NCI-H2196 treated with DMSO at 0.1 percent for 48 hours (cell line): ENCODE results near the gene RPTOR.
A peak's percentile ranks its signal among the peaks of the same experiment; 100 is the strongest.
"Not testable (repeated sequence)": the region's sequence is repeated elsewhere in the genome, so short reads cannot be mapped to it uniquely, and the experiment has no call there.

Experiments
- DNase-seq: peaks from one replicate; lab custom pipeline; 2025; ENCODE audit not compliant: unreplicated experiment; lab: John Stamatoyannopoulos, UW

RPTOR gene

DNA sequence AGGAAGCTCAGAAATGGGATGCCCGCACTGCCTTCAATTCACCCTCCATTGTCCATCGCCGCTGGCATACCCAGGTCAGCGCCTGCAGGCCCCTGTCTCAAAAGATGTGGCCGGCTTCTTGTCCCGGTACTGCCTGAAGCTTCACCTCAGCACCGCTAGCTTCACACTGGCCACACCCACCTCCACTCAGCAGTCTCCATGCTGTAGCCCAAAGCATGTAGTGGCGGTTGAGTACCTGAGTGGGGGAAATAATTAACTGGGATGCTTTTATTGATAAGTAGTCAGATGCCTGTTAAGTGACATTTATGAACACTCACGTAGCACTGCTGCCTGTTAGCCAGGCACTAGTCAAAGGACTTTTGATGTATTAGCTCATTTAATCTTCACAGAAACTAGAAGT lies 143.2 kb downstream of the RPTOR start:
- DNase-seq: no peak

DNA sequence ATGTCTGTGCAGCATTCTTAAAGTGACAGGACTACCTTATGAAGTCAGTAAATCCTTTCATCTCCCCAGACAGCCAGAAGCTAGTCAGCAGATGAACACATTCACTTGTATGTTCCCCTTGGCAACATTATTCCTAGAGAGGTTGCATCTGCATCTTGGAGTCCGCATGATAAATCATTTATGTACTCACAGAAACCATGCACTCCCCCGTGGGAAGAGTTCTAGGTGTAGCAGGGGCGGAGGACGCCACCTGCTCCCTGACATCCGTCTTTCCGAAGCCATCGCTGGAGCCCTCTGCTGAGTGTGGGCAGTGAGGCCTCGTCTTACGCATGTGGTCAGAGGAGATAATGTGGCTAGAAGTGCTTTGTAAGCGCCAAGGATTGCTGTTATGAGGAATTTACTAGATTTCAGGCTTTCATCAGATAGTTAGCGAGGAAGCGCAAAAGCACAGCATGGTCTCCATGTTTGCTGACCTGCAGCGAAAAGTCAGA lies 144.5 kb downstream of the RPTOR start:
- DNase-seq: no peak

DNA sequence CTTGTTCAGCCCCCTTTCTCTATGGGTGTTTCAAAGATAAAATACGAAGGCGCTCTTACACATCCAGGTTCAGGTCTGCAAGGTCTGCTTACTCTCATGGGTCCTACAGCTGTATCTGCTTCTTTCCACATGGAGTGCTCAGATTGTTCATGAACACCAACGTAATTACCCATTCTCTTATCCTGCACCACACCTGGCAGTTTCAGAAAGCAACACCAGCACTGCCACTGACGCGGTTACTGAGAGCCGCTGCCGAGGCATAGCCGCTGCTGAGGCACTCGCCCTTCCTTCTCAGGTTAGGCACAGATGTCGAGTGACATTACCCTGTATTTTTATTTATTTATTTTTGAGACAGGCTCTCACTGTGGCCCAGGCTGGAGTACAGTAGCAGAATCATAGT lies 147.1 kb downstream of the RPTOR start:
- no peak for DNase-seq

DNA sequence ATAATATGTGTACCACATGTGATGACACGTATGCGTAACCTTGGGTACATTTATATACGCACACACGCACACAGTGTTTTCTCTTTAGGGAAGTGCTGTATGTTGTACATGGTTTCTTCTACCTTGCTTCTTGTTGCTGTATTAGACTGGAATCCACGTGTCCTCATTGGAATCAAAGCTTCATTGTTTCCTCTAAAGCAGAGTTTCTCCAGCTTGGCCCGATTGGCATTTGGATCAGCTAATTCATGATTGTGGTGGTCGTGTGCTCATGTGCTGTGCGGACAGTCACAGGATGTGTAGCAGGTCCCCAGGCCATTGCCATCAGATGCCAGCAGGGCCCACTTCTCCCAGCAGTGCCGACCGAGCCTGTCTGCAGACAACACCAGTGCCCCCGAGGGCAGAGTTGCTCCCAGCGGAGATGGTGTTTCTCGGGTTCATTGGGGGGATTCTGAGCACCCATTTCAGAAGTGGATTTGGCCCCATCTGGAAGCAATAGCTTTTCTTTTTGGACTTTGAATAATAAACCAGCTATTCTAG lies 148.4 kb downstream of the RPTOR start:
- no peak for DNase-seq

- DNase-seq: no peak
These were observed 148.9 kb downstream of the RPTOR start for GRCh38 chr17:80693511-80693910.

GRCh38 chr17:80694085-80694991 lies 149.7 kb downstream of the RPTOR start:
- peak; percentile 83 for DNase-seq

DNA sequence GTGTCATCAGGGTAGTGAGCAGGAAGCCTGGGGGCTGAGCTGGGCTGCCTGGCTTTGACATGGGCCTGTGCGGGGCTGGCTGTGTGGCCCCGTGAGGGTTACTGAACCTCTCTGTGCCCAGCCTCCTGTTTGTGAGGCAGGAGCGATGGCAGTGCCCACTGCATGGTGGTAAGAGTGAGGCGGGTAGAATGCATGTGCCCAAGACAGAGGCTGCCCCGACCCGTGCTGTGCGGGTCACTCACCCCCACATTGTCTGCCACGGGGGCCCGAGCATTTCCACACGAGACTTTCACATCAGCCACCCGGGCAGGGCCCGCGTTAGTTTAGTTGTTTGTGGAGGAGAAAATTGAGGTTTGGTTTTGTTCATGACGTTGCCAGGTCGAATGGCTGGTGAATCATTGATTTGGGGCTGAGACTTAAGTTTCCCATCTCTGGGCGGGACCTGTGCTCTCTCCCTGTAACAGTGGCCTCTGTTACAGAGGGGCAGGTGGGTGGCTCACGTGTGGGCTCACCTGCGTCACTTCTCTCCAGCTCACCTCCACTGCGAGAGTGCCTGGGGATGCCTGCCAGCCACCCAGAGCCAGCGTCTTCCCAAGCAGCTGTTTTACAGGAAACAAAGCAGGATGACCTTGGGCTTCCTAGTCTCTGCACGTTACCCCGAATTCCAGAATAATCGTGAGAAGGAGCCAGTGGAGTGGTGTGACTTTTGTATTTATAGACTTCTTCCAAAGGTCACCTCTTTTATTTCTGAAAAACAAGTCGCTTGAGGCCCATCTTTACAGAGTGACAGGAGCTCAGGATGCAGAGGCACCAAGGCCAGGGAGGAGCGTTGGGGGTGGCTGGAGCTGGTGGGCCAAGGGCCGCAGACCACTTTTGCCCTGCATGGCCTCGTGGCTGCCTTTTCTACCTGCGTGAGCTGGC lies 150.6 kb downstream of the RPTOR start:
- DNase-seq: no peak

DNA sequence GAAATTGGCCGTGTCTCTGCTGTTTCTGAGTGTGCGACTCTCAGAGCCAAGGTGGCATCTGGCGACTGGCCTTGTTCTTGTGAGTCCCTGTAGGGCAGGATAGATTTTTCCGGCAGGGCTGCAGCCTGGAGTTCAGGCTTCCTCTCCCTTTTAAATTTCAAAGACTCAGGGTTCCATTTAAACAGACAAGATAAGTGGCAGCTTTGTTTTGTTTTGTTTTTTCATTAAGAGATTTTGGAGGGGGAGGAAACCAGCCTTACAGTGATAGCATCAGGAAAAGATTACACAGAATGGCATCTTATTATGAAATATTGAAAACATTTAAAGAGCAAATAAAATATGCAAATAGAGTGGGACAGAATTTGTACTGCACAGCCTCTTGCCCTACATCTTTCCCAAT lies 151.3 kb downstream of the RPTOR start:
- DNase-seq: no peak

DNA sequence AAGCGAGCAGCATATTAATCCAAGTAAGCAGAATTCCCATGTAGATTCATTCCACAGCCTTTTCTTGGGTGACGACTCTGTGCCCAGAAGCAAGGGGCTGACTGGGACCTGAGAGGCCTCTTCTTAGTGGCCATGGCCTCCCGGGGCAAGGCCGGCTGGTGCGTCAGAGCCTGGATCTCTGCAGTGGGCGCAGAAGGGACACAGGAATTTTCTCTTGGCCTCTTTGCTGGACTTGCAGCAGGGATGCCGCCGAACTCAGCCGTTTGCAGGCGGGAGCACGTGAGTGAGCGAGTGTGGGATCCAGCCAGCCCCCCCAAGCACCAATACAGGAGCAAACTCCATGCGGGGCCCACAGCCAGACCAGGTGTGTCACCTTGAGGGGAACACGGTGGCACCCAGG lies 151.8 kb downstream of the RPTOR start:
- DNase-seq: no peak

- DNase-seq: no peak
These were observed 152.3 kb downstream of the RPTOR start for GRCh38 chr17:80696964-80697363.

GRCh38 chr17:80698297-80698696 lies 153.7 kb downstream of the RPTOR start:
- DNase-seq: no peak

GRCh38 chr17:80699205-80699604 lies 154.6 kb downstream of the RPTOR start:
- DNase-seq: not testable (repeated sequence)

DNA sequence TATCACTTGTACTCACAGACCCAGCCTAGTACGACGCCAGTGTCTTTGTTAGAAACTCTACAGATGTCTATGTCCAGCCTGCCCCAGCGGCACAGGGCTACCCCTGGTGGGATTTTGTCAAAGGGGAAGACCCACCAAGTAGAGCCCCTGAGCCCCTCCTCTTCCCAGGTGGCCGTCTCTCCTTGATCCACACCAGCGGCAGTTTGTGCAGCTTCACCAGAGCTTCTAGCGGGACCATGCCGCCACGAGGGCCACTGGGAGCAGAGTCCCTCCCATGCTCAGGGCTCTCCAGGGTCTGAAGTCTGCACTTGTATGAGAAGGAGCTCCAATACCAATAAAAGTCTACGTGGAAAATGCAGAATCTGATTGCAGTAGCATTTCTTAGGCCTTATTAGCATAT lies 157.1 kb downstream of the RPTOR start:
- DNase-seq: no peak

DNA sequence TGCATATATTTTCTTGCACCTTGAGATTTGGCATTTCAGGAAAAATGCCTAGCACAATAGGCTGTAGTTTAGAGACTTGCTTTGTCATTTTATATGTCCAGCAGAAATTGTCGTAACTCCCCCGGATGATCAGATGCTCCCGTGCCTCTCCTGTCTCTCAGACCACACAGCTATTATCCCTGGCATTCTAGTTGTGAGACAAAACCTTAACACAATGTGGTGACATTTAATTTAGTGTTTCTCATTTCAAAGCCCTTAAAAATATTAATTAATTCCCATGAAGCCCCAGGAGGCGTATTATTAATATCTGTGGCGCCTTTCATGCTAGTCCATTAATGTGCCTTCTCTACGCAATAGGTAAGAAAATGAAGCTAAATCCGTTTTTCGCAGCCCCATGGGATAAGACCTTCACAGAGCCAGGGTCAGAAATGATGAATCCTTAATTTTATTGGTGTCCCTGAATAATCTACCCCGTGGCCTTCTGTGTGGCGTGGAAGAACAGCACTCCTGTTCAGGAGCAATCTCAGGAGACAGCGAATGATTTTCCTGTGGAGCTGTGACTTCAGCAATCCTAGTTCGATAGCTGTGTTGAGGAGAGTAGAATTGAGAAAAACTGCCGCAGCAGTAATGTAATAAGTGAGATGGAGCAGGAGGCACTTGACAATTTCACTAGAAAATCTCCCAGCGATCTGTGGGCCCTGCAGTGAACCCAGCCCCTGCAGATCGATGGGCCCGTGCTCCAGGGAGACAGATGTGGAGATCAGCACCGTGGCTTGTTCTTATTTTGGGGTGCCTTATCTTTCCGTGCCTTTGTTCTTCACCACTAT lies 157.9 kb downstream of the RPTOR start:
- DNase-seq: no peak

GRCh38 chr17:80703142-80703478 lies 158.5 kb downstream of the RPTOR start:
- no peak for DNase-seq

- no peak for DNase-seq
These were observed 159.8 kb downstream of the RPTOR start for GRCh38 chr17:80704381-80704819.

DNA sequence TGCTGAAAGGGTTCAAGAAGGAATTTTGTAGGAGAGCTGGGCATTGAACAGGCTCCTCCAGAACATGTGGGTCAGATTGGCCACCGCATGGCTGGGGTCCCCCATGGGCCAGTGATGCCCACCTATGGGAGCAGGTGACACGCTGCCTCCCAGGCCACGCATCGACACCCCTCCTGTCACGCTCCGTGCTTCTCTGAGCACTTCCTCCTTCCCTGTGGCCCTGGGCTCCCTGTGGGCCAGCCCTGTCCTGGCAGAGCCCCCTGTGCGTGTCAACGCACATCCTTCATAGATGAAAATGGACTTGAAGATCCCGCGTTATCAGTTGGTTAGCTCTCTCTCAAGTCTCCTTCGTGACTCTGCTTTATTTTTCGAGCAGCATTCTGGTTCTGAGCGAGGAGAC lies 160.3 kb downstream of the RPTOR start:
- no peak for DNase-seq

DNA sequence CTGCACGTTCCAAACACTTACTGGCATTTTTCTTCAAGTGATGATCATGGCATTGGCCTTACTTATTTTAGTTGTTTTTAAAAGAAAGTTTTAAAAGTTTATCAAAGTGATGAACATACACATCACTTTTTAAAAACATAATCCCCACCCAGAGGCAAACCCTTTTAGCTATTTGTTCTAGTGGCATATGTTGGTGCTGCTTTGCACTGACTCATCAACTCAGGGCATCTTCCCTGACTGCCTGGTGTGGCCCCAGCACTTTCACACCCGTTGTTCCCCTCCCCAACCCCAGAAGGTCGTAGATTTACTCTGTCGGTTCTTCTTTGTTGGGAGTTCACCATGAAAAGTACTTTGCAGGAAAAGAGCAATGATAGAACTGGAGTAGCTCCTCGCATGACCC lies 161.3 kb downstream of the RPTOR start:
- DNase-seq: no peak

DNA sequence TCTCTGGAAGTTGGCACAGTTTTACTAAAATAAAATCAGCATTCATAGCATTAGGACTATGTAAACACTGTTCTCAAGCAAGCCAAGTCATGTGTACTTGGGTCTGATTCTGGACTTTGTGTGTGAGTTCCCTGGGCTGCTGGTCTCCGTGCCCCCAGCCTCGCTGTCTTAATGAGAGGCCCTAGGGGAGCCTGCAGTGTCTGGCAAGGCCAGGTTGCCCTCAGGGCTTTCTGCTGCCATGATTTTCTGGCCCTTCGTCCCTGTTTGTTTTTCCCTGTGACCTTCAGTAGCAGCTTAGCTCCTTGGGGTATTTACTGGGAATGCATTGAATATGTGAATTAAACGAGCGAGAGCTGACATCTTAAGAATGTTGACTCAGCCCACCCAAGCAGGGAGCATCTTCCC lies 161.8 kb downstream of the RPTOR start:
- DNase-seq: no peak

GRCh38 chr17:80708480-80708879 lies 163.8 kb downstream of the RPTOR start:
- no peak for DNase-seq
